Measurements from ENCODE around the gene LRRC57.

The LRRC57 gene

DNA sequence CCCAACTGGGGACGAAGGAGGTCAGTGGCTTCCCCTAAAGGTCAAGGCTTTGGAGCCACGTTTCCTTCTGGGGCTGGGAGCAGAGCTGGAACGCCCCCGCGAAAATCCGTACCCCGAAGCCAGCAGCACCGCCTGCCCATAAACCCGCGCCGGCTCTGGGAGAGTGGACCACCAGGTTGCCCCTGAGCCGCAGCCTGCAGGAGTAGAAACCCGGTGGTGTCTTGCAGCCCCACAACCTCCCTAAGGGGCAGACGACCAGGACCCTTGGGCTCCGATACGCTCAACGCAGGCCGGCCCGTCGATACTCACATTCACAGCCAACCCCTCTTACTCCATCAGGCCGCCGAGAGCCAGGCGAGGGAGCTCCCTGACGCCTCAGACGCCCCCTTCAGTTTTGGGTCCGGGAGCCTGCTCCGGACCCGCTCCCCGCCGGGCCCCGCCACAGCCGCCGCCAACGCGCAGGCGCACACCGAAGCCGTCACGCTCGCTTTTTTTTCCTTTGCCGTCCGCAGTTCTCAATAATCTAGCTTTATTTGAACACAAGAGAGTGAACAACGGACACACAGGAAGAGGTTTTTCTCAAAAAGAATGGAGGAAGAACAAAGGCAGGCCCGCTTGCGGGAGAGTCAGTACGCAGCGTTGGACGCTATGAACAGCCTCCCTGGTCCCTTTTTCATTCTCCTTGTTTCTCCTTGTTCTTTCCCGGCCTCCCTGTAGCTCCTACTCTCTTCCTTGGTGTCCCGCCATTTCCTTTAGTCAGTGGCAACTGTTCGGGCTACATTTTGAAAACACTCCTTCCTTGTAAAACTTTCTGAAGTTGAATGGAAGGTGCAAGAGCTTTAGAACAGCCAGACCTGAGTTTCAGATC is 57.7 kb downstream of the LRRC57 start, which contains the start of gene ZNF106:
TSS of gene ZNF106 (minus strand) at position 471 of the 868 bp plus-strand sequence. CDS start 18,852 bp downstream, outside the sequence.
- peak; percentile 58 for DNase-seq (ENCODE audit: low read depth)

DNA sequence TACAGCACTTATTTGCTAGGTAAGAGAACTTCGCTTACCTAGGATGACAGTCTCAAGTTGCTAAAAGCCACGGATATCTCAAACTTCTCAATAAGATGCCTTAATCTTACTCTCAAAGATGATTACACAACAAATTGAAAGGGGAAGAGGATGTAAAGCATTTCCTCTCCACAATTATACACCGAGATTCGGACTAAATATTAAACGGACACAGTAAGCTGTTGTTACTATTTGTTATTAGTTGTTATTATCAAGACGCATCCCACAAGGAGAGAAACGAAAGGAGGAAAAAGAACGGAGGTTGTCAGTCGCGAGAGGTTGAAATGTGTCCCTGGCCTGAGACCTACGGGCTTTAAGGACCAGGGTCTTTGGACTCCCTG is 58.3 kb downstream of the LRRC57 start:
- no peak for DNase-seq (ENCODE audit: low read depth)

Measured in stimulated activated CD8-positive, alpha-beta memory T cell treated with anti-CD3 and anti-CD28 coated beads, Interleukin-7, amount 100 ng/mL, for 24 hours (primary cell).